HEK293 (cell line): ENCODE results near the gene TNFRSF17.

Experiments used
- EGR2 ChIP-seq: fragments of 450-650 bp; formaldehyde crosslinking; IDR thresholded peaks from 2 replicates; pipeline ENCODE4 v1.5.1; 2016; ENCODE audit warnings: low read depth, missing biosample characterization, missing genetic modification characterization
- FEZF1 ChIP-seq: fragments of 450-650 bp; formaldehyde crosslinking; IDR thresholded peaks from 2 replicates; pipeline ENCODE4 v1.5.1; 2016; ENCODE audit warnings: missing biosample characterization, missing genetic modification characterization
- KLF10 ChIP-seq: fragments of 450-650 bp; IDR thresholded peaks from 2 replicates; pipeline ENCODE4 v1.5.1; 2018; ENCODE audit warnings: missing biosample characterization, mild to moderate bottlenecking, missing genetic modification characterization
- SP2 ChIP-seq: fragments of 450-650 bp; formaldehyde crosslinking; IDR thresholded peaks from 2 replicates; pipeline ENCODE4 v1.5.1; 2016; ENCODE audit warnings: missing biosample characterization, missing genetic modification characterization
- ZBTB48 ChIP-seq: fragments of 450-650 bp; formaldehyde crosslinking; IDR thresholded peaks from 2 replicates; pipeline ENCODE4 v1.5.1; 2016; ENCODE audit warnings: missing biosample characterization, missing genetic modification characterization
- ZNF140 ChIP-seq: fragments of 450-650 bp; formaldehyde crosslinking; IDR thresholded peaks from 2 replicates; pipeline ENCODE4 v1.5.1; 2016; ENCODE audit warnings: missing biosample characterization, missing genetic modification characterization
- ZNF169 ChIP-seq: fragments of 450-650 bp; formaldehyde crosslinking; IDR thresholded peaks from 2 replicates; pipeline ENCODE4 v1.5.1; 2016; ENCODE audit warnings: missing biosample characterization, missing genetic modification characterization
- ZNF18 ChIP-seq: fragments of 450-650 bp; formaldehyde crosslinking; IDR thresholded peaks from 2 replicates; pipeline ENCODE4 v1.5.1; 2016; ENCODE audit warnings: missing biosample characterization, missing genetic modification characterization
- ZNF19 ChIP-seq: fragments of 450-650 bp; formaldehyde crosslinking; IDR thresholded peaks from 2 replicates; pipeline ENCODE4; 2016; ENCODE audit warnings: missing biosample characterization, missing genetic modification characterization, low read depth
- ZNF23 ChIP-seq: fragments of 450-650 bp; formaldehyde crosslinking; IDR thresholded peaks from 2 replicates; pipeline ENCODE4 v1.5.1; 2016; ENCODE audit warnings: missing biosample characterization, missing genetic modification characterization, borderline replicate concordance
- ZNF26 ChIP-seq: fragments of 450-650 bp; formaldehyde crosslinking; IDR thresholded peaks from 2 replicates; pipeline ENCODE4 v1.5.1; 2016; ENCODE audit warnings: missing biosample characterization, missing genetic modification characterization
- ZNF274 ChIP-seq, 2 experiments: fragments of 200-500 bp in 1 of 2; fragments of 450-650 bp in 1 of 2; sonication (Bioruptor generic) in 1 of 2; formaldehyde crosslinking in 1 of 2; IDR thresholded peaks; 2 replicates each; pipeline versions ENCODE4 v1.5.1 to v1.6.1; 2014 to 2016; ENCODE audit warnings: borderline replicate concordance in 1 of 2, inconsistent platforms in 1 of 2, low read length in 1 of 2, missing biosample characterization in 1 of 2, missing genetic modification characterization in 1 of 2
- ZNF302 ChIP-seq: fragments of 450-650 bp; formaldehyde crosslinking; IDR thresholded peaks from 2 replicates; pipeline ENCODE4 v1.5.1; 2016; ENCODE audit warnings: missing biosample characterization, missing genetic modification characterization, low read depth
- ZNF37A ChIP-seq: fragments of 450-650 bp; IDR thresholded peaks from 2 replicates; pipeline ENCODE4 v1.5.1; 2018; ENCODE audit warnings: missing biosample characterization, missing genetic modification characterization
- ZNF449 ChIP-seq: fragments of 450-650 bp; formaldehyde crosslinking; IDR thresholded peaks from 2 replicates; pipeline ENCODE4 v1.5.1; 2017; ENCODE audit warnings: missing biosample characterization, mild to moderate bottlenecking, missing genetic modification characterization, moderate library complexity
- ZNF544 ChIP-seq: fragments of 450-650 bp; formaldehyde crosslinking; IDR thresholded peaks from 2 replicates; pipeline ENCODE4 v1.5.0; 2017; ENCODE audit warnings: missing biosample characterization, missing genetic modification characterization
- ZNF548 ChIP-seq: fragments of 450-650 bp; formaldehyde crosslinking; IDR thresholded peaks from 2 replicates; pipeline ENCODE4 v1.5.1; 2016; ENCODE audit warnings: missing biosample characterization, missing genetic modification characterization
- ZNF623 ChIP-seq: fragments of 450-650 bp; formaldehyde crosslinking; IDR thresholded peaks from 2 replicates; pipeline ENCODE4 v1.5.1; 2016; ENCODE audit warnings: missing biosample characterization, missing genetic modification characterization
- ZNF785 ChIP-seq: fragments of 450-650 bp; formaldehyde crosslinking; IDR thresholded peaks from 2 replicates; pipeline ENCODE4 v1.5.1; 2016; ENCODE audit warnings: missing biosample characterization, missing genetic modification characterization
- ZSCAN4 ChIP-seq: fragments of 450-650 bp; formaldehyde crosslinking; IDR thresholded peaks from 2 replicates; pipeline ENCODE4 v1.5.1; 2017; ENCODE audit warnings: missing biosample characterization, missing genetic modification characterization
- TF ChIP-seq, protein P1 (sequence below): fragments of 450-650 bp; formaldehyde crosslinking; IDR thresholded peaks from 2 replicates; pipeline ENCODE4 v1.5.1; 2016; ENCODE audit warnings: missing biosample characterization, missing genetic modification characterization
- TF ChIP-seq, protein P2 (sequence below): fragments of 450-650 bp; formaldehyde crosslinking; IDR thresholded peaks from 2 replicates; pipeline ENCODE4 v1.5.1; 2017; ENCODE audit warnings: missing biosample characterization, missing genetic modification characterization
- TF ChIP-seq, protein P3 (sequence below): fragments of 450-650 bp; formaldehyde crosslinking; IDR thresholded peaks from 2 replicates; pipeline ENCODE4 v1.5.1; 2016; ENCODE audit warnings: missing biosample characterization, missing genetic modification characterization
- TF ChIP-seq, protein P4 (sequence below): fragments of 450-650 bp; IDR thresholded peaks from 2 replicates; pipeline ENCODE4 v1.5.1; 2018; ENCODE audit warnings: missing biosample characterization, missing genetic modification characterization

TNFRSF17 gene

GRCh38 chr16:11915644-11916523 is 49.1 kb upstream of the TNFRSF17 start, which contains the start of gene GSPT1 (continued):
- TF ChIP-seq EGR2 (tag by site-specific recombination) (peak; percentile 98), ZNF449 (tag by site-specific recombination) (peak; percentile 68; the same call in 1 of the 2 replicates), ZNF544 (tag by site-specific recombination) (no peak), ZNF23 (no peak), ZNF18 (tag by site-specific recombination) (0 out of 2 replicates have a peak, but pooled peaks have one; percentile 26), ZNF274 (IDR thresholded peaks at IDR 0.05; ENCODE audit: low read length) (no peak), ZNF274 (tag by site-specific recombination; IDR thresholded peaks at IDR 0.05; ENCODE audit: borderline replicate concordance) (no peak), FEZF1 (tag by site-specific recombination) (no peak), ZNF785 (tag by site-specific recombination) (no peak), ZSCAN4 (tag by site-specific recombination) (no peak; the same call in 1 of the 2 replicates), ZNF623 (tag by site-specific recombination) (peak; percentile 8; the same call in 1 of the 2 replicates), ZNF548 (tag by site-specific recombination) (no peak), KLF10 (tag by site-specific recombination) (peak; percentile 93), ZNF169 (tag by site-specific recombination) (no peak), ZNF140 (no peak), ZNF302 (tag by site-specific recombination) (no peak), SP2 (tag by site-specific recombination) (peak; percentile 93), ZBTB48 (tag by site-specific recombination) (peak; percentile 72), ZNF37A (tag by site-specific recombination) (no peak), ZNF19 (tag by site-specific recombination) (no peak), ZNF26 (tag by site-specific recombination) (no peak)
- TF ChIP-seq, protein P1, sequence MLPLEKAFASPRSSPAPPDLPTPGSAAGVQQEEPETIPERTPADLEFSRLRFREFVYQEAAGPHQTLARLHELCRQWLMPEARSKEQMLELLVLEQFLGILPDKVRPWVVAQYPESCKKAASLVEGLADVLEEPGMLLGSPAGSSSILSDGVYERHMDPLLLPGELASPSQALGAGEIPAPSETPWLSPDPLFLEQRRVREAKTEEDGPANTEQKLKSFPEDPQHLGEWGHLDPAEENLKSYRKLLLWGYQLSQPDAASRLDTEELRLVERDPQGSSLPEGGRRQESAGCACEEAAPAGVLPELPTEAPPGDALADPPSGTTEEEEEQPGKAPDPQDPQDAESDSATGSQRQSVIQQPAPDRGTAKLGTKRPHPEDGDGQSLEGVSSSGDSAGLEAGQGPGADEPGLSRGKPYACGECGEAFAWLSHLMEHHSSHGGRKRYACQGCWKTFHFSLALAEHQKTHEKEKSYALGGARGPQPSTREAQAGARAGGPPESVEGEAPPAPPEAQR (tag by site-specific recombination): no peak
- TF ChIP-seq, protein P2, sequence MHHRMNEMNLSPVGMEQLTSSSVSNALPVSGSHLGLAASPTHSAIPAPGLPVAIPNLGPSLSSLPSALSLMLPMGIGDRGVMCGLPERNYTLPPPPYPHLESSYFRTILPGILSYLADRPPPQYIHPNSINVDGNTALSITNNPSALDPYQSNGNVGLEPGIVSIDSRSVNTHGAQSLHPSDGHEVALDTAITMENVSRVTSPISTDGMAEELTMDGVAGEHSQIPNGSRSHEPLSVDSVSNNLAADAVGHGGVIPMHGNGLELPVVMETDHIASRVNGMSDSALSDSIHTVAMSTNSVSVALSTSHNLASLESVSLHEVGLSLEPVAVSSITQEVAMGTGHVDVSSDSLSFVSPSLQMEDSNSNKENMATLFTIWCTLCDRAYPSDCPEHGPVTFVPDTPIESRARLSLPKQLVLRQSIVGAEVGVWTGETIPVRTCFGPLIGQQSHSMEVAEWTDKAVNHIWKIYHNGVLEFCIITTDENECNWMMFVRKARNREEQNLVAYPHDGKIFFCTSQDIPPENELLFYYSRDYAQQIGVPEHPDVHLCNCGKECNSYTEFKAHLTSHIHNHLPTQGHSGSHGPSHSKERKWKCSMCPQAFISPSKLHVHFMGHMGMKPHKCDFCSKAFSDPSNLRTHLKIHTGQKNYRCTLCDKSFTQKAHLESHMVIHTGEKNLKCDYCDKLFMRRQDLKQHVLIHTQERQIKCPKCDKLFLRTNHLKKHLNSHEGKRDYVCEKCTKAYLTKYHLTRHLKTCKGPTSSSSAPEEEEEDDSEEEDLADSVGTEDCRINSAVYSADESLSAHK (tag by site-specific recombination): 0 out of 2 replicates have a peak, but pooled peaks have one; percentile 14
- TF ChIP-seq, protein P3, sequence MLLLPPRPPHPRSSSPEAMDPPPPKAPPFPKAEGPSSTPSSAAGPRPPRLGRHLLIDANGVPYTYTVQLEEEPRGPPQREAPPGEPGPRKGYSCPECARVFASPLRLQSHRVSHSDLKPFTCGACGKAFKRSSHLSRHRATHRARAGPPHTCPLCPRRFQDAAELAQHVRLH (tag by site-specific recombination): peak; percentile 99
- TF ChIP-seq, protein P4, sequence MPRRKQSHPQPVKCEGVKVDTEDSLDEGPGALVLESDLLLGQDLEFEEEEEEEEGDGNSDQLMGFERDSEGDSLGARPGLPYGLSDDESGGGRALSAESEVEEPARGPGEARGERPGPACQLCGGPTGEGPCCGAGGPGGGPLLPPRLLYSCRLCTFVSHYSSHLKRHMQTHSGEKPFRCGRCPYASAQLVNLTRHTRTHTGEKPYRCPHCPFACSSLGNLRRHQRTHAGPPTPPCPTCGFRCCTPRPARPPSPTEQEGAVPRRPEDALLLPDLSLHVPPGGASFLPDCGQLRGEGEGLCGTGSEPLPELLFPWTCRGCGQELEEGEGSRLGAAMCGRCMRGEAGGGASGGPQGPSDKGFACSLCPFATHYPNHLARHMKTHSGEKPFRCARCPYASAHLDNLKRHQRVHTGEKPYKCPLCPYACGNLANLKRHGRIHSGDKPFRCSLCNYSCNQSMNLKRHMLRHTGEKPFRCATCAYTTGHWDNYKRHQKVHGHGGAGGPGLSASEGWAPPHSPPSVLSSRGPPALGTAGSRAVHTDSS (tag by site-specific recombination): no peak
